IPS DF 19.7 (cell line): Measurements from ENCODE around the gene HLA-DOB.
"Not testable (repeated sequence)": the region's sequence is repeated elsewhere in the genome, so short reads cannot be mapped to it uniquely, and the experiment has no call there.

Experiments used
- DNase-seq: peaks from one replicate; pipeline ENCODE4 v3.0.0-alpha.2; 2013; ENCODE audit warnings: low read depth, low spot score

Gene HLA-DOB

DNA sequence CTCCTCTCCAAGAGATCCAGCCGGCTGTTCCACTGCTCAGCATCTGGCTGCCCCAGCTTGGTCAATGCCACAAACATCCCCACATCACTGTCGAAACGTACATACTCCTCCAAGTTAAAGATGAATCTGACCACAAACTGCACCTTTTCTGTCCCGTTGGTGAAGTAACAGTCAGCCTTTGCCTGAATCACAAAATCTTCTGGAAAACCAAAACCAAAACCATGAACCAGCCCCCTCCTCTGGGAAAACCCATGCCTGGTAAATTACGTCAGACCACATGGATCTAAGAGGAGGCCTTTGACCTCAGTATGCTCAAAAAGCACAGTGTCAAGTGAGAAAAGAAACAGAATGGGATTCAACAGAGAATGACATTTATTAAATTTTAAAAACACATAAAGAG, 1.7 kb downstream of the HLA-DOB start:
- no peak for DNase-seq

DNA sequence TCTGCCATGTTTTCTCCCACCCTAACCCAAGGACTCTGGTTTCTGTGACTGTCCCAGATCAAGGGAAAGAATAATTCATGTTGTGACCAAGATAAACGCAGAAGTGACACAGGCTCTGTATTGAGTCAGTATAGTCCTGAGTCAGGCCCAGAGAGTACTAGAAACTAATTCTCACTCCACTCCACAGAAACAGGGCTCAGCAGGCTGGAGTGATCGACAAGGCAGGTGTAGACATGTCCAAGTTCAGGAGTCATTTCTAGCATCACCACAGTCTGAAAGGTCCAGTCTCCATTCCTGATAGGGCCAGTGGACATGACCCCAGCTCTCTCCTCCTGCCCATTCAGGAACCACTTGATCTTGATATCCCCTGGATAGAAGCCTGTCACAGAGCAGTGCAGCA, 2.7 kb downstream of the HLA-DOB start:
- DNase-seq, result no peak

DNA sequence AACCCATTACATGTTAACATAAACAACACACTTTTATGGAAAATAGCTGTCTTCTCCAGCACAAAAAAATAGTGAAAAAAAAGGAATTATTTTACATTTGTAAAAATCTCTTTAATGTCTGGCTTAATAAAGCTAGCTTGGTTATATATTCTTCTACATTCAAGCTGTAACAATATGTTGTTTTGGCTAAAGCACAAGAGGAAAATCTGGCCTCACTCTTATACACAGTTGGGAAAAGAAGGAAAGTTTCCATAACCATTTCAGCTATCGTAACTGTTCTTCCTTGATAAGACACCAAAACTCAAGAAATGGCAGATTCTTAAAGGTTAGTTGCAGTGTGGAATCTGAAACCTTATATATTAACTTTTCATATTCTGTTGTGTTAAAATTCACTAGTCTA, 7.6 kb downstream of the HLA-DOB start:
- DNase-seq, result no peak

DNA sequence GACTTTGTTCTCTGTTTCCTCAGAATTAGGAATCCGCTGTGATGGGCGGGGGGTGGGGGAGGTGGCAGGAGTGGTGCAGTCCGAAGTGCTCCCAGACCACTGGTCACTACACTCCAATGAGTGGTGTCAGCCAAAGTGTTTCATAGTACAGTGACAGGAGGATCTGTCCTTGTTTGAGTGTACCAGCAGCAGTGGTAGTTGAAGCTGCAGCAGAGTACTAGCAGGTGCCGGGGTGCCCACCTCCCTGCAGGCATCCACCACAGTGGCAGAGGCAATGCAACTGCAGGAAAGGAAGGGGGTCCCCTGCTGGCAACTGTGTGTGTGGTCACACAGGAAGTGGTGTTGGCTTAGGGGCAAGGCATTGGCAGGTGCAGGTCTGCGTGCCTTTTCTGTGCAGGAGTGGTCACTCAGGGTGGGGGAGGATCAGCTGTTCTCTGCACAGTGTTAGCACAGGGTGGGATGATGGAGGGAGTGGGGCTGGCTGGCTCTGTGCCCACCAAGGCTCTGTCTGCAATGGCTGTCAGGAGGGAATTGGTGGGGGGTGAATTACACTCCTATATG, 9.7 kb downstream of the HLA-DOB start:
- DNase-seq, result no peak

DNA sequence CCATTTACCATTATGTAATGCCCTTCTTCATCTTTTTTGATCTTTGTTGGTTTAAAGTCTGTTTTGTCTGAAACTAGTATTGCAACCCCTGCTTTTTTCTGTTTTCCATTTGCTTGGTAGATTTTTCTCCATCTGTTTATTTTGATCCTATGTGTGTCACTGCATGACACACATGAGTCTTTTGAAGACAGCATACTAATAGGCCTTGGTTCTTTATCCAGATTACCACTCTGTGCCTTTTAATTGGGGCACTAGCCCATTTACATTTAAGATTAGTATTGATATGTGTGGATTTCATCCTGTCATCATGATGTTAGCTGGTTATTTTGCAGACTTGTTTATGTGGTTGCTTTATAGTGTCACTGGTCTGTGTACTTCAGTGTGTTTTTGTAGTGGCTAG, 11.4 kb downstream of the HLA-DOB start:
- not testable (repeated sequence) for DNase-seq

DNA sequence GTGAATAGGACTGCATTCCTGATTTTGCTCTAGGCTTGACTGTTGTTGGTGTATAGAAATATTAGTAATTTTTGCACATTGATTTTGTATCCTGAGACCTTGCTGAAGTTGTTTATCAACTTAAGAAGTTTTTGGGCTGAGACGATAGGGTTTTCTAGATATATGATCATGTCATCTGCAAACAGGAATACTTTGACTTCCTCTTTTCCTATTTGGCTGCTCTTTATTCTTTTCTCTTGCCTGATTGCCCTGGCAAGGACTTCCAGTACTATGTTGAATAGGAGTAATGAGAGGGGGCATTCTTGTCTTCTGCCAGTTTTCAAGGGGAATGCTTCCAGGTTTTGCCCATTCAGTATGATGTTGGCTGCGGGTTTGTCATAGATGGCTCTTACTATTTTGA, 13.4 kb downstream of the HLA-DOB start:
- DNase-seq, result no peak

DNA sequence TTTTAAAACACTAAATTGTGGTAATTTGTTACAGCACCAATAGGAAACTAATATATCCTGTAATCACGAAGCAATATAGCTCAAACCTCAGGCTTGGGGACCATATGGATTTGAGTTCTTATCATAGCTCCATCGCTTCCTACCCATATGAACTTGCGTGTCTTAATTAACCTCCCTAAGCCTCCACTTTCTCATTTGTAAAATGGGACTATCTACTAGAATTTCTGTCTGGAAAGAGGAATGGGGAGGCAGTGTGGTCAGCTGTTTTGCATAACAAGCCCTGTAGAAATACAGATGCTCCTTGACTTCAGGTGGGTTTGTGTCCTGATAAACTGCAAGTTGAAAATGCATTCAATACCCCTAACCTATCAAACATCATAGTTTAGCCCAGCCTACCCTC, 17.1 kb downstream of the HLA-DOB start:
- DNase-seq, result no peak

DNA sequence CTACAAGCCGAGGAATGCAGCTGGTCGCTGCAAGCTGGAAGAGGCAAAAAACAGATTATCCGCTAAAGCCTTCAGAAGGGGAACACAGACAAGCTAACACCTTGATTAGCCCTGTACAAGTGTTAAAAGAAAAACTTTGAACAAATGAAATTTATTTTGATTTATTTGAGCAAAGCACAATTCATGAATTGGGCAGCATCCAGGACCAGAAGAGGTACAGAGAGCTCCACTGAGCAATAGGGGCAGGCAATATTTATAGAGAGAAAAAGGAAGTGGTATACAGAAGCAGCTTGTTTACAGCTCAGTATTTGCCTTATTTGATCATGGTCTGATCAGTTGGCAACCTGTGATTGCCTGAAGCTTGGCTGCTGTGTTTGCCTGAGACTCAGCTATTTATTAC, 17.6 kb downstream of the HLA-DOB start:
- DNase-seq, result no peak

DNA sequence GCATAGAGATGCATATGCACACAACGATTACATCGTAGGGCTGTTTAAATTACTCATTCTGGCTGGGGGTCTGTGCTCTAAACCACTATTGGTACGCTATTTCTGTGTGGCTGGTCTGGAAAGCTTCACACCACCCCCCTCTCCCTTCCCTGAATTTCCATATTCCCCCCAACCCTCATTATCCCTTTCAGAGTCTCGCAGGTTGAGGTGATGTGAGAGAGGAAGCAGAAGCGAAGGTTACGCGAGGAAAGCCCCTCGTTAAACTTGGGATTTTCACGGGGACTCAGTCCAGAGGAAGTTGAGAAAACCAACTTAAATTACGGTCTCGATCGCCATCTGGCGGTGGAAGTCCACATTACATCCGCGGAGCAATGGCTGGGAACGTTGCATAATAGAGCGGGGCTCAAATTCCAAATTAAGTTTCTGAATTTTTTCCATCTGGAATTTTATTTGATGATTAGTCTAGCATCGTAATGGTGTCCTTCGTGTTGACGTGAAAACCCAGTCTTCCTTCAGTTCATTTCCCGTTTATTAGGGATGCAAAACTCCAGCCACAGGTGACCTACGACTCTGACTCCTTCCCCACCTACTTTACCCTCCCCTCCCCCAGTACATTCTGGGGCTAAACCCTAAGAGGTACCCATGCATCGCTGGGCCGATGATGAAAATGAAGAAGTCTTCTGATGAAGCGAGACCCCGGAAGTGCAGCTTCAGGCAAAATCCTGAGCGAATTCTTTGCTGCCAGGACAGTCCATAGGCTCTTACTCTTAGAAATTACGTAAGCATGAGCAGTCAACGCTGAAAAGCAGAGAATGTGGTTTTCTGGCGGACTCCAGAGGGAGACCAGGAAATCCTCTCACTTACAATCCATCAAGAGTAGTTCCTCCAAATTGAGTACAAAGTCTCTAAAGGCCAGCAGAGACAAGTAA, 19.7 kb downstream of the HLA-DOB start:
- DNase-seq, result peak; percentile 35

DNA sequence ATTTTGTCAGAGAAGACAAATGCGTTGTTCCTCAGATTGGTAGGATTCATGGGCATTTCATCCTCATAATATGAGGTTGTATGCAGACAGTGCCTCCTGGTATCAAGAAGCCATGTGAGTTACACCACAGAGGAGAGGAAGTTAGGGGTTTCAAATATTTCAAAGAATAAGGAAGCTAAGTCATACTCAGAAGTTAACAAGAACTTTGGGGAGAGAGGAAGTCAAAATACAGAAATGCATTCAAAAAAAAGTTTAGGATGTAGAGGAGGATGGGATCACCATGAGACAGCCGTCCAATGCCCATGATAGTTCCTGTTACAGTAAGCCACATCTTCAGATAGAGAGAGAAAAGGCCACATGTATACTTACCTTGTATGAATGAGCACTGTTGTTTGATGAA, 22.3 kb downstream of the HLA-DOB start:
- DNase-seq, result no peak

DNA sequence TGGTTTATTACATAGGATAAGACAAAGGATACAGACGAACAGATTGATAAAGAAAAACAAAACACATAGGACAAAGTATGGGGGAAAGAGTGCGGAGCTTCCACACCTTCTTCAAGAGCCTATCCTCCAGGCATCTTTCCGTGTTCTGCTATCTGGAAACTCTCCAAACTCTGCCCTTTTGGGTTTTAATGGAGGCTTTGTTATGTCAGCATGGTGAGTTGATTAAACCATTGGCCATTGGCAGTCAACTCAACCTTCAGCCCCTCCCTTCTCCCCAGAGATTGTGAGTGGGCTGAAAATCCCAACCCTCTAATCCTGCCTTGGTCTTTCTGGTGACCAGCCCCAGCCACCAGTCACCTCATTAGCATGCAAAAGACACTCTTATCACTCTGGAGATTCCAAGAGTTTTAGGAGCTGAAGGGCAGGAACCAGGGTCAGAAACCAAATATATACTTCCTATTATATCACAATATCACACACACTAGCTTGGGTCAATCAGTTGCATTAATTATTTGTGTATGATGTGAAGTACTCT, 23.8 kb downstream of the HLA-DOB start:
- no peak for DNase-seq

DNA sequence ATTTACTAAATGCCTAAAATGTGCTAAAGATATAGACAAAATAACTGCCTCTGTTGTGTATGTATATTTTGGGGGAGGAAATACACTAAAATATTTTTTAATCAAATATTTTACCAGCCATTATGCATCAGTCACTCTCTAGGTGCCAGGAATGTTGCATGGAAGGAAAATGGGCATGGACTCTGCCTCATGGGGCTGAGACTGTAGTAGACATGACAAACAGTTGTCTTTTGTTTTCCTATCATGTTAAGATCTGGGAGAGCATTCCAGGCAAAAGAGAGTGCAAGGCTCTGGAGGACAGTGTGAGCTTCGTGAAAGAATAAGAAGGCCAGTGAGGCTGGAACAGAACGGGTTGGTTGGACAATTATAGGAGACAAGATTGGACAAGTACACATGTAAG, 26.5 kb downstream of the HLA-DOB start:
- no peak for DNase-seq

DNA sequence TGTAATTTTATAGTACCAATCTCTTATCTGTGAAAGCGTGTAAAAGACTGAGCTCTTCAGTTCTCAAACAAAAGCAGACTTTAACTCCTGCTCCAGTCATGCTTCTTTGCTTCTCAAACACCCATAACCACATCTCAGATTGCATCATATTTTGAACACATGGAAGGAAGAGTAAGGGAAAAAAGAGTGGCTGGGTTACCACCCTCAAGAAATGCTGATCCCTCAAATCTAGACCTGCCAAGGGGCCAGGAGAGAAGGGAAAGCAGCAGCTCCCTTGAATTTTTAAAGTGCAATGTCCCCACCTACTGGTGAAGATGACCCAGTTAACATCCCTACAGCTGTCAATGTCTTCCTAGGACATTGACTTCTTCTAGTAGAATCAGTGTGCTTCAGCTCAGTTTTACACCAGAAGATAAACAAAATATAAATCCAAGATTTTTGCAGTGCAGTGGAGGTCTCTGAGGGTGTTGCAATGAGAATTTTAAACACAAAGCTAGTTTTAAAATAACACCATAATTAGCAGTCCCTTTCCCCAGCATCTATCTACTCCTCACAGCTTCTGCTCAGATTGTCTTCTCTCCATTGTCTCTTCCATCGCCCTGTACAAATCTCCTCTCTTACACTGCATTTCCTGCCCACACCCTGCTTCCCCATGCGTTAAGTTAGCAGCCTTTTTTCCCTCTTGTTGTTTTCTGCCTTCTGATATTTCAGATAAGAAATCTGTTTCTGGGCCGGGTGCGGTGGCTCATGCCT, 30.8 kb downstream of the HLA-DOB start:
- DNase-seq, result peak; percentile 45

DNA sequence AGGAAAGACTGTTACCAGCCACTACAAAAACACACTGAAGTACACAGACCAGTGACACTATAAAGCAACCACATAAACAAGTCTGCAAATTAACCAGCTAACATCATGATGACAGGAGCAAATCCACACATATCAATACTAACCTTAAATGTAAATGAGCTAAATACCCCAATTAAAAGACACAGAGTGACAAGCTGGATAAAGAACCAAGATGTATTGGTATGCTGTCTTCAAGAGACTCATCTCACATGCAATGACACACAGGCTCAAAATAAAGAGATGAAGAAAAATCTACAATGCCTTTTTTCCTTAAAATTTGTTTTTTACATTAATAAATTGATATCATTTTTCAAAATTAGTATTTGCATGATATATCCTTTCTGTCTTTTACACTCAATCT, 33.9 kb downstream of the HLA-DOB start:
- not testable (repeated sequence) for DNase-seq

DNA sequence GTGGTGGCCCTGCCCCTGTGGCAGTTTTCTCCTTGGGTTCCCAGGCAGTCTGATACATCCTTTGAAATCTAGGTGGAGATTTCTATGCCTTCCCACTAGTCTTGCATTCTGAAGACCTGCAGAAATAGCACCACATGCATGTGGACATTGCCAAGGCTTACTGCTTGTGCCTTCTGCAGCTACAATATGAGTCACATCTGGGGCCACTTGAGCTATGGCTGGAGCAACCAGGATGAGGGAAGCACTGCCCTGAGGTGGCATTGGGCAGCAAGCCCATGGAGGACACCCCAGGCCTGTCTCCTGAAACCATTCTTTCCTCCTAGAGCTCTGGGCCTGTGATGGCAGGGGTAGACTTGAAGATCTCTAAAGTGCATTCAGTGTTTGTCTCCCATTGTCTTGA, 37.8 kb downstream of the HLA-DOB start:
- no peak for DNase-seq

DNA sequence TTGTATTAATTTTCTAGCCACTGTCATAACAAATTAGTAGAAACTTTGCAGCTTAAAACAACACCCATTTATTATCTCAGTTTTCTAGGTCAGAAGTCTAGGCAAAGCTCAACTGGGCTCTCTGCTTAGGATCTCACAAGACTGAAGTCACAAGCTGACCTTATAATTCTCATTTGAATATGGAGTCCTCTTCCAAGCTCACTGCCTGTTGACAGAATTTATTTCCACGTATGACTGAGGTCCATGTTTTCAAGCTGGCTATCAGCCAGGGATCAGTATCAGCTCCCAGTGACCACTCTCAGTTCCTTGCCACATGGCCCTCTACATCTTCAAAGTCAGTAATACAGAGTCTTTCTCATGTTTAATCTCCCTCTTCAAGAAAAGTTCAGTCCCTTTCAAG, 41.7 kb downstream of the HLA-DOB start:
- DNase-seq, result no peak

DNA sequence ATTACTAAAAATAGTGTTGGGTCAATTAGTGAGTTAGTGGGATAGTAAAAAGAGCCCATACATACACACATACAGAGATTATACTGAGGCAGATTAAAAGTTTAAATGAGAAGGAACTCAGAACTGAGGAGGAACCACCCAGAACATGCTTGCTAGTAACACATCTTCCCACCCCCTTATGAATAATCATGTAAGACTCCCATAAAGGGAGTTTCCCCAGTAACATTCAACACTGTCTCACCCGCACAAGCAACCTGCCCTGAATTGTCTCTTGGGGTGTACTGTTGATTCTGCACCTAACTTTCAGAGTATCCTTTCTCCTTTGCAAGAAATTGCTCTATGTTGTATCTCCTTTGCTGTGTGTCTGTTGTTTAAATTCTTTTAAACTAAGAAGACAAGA, 42.4 kb downstream of the HLA-DOB start:
- DNase-seq, result no peak

DNA sequence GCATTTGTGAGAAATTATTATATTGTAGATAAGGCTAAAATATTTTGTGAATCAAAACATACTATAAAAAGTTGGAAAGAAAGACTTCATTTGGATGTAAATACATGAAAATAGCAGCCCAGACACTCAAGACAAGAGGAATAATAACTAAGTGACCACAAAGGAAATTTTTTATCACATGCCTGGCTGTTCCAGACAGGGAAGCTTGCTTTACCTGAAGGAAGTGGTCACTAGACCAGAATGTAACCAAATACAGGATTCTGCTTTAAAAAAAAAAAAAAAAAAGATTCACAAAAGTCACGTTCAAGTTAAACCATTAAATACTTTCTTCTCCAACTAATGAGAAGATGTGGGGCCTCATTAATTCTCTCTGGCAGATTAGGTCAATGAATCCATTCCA, 44.1 kb downstream of the HLA-DOB start:
- DNase-seq, result no peak

DNA sequence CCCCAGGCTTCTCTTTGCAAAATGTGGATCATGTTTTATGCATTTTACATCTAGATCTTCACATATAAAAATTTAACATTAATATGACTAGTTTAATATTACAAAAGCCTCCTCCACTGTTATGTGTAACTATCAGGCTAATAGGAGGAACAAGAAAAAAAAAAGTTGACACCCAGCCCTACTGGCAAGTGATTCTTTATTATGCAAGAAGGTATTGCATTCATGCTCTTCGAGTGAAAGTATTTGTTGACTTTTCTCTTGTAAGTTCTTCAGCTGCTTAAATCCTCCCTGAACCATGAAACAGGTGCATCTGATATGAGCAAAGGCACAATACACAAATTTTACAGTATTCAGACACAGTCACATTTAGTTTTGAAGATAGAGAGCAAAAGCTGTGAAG, 52.8 kb downstream of the HLA-DOB start:
- DNase-seq, result no peak

DNA sequence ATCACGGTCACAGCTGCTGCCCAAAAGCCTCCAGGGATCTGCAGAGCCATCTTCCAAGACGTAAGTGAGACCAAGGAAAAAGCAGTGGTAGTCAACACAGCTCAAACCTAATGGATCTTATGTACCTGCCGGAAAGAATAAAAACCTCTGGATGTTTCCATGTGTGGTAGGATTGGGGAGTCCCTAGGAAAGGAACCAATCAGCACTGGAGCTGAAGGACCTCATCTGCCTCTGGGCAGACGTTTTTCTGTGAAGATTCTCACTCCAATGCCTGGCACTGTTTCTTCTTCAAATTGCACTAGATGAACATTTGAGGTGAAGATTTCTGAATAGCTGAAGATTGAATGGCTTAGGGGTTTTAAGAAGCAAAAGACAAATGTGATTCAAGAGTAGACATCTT, 53.4 kb downstream of the HLA-DOB start, which contains the start of gene HLA-DQB2:
TSS of gene HLA-DQB2 (minus strand) at position 112 of the 400 bp plus-strand sequence. CDS start at position 50, 62 bp downstream.
- no peak for DNase-seq
